K562 (cell line): Measurements from ENCODE around the gene NUBP2. TPM values are rescaled to one million over a fixed set of nuclear protein-coding genes. Genes with fewer than 3 reads are reported as not detected.

ENCODE experiments used
- ATAC-seq: fragments of 200-7000 bp; cut with Tn5 transposase; 3 replicates; pipeline ENCODE4 v1.9.1; 2020; ENCODE audit warnings: moderate library complexity
- BruUV-seq: library from RNA; stranded (reverse); fragments of 400-500 nt; replicated peaks from 2 replicates; lab custom pipeline; 2021; lab: Mats Ljungman, UMichigan
- CTCF ChIA-PET: fragments of 300-600 bp; formaldehyde crosslinking; extraction: SDS; loops from one replicate; lab custom pipeline; 2021; ENCODE audit warnings: low intra/inter-chr PET ratio; lab: Yijun Ruan, JAX
- POLR2A ChIA-PET: fragments of 300-600, 350-650 bp; sonication (Branson Sonifier 250); formaldehyde crosslinking; extraction: SDS; loops from one replicate; lab custom pipeline; 2021; ENCODE audit warnings: antibody characterized with exemption, inconsistent platforms; lab: Yijun Ruan, JAX
- DNase-seq, 4 experiments: peaks; one replicate each; pipeline versions ENCODE4 v3.0.0 to v3.0.0-alpha.2; 2011 to 2018; ENCODE audit warnings: low spot score in 3 of 4, mixed read lengths in 3 of 4; ENCODE audit errors: extremely low read depth in 1 of 4
- FAIRE-seq: peaks from 2 replicates; lab custom pipeline; 2011; peaks lifted over from hg19 to GRCh38; lab: Jason Lieb, UNC
- H2AFZ ChIP-seq: 2 replicates; pipeline ENCODE4 v1.6.0; 2011; ENCODE audit warnings: low read depth, low read length, control low read depth, inconsistent platforms
- H3K27ac ChIP-seq: fragments of 200-600 bp; 3 replicates; pipeline ENCODE4 v1.8.0; 2011; ENCODE audit warnings: low read depth, mild to moderate bottlenecking, control low read depth, inconsistent platforms, low read length, moderate library complexity, mixed read lengths; ENCODE audit errors: extremely low read depth
- H3K27me3 ChIP-seq, 2 experiments: fragments of 300-600 bp in 1 of 2; 2 replicates in 1 of 2; 3 replicates in 1 of 2; pipeline versions ENCODE4 v1.6.0 to v1.8.0; 2011; ENCODE audit warnings: inconsistent platforms in 2 of 2, low read length in 2 of 2, mild to moderate bottlenecking in 1 of 2, mixed read lengths in 1 of 2, moderate library complexity in 1 of 2; ENCODE audit not compliant: control insufficient read depth in 2 of 2, insufficient read depth in 2 of 2
- H3K36me3 ChIP-seq: fragments of 300-600 bp; 3 replicates; pipeline ENCODE4 v1.8.0; 2011; ENCODE audit warnings: mild to moderate bottlenecking, low read length, inconsistent platforms; ENCODE audit not compliant: control insufficient read depth, insufficient read depth
- H3K4me1 ChIP-seq, 2 experiments: fragments of 200-600 bp in 1 of 2; replicated peaks in 1 of 2; 2 replicates in 1 of 2; 3 replicates in 1 of 2; pipeline versions ENCODE4 v1.5.1 to v1.8.0; 2011; ENCODE audit warnings: inconsistent platforms in 2 of 2, low read length in 2 of 2, mild to moderate bottlenecking in 1 of 2, mixed read lengths in 1 of 2, moderate library complexity in 1 of 2; ENCODE audit not compliant: control insufficient read depth in 2 of 2, insufficient read depth in 2 of 2
- H3K4me2 ChIP-seq: 2 replicates; pipeline ENCODE4 v1.6.1; 2011; ENCODE audit warnings: low read length, control low read depth, inconsistent platforms, mixed read lengths; ENCODE audit not compliant: insufficient read depth
- H3K4me3 ChIP-seq: fragments of 200-600 bp; sonication (generic), shearing (Covaris generic); 2 replicates; pipeline ENCODE4 v1.5.1; 2016; ENCODE audit warnings: control low read depth, inconsistent platforms
- H3K79me2 ChIP-seq: fragments of 200-600 bp; 3 replicates; pipeline ENCODE4 v1.8.0; 2011; ENCODE audit warnings: low read length, inconsistent platforms; ENCODE audit not compliant: control insufficient read depth, insufficient read depth
- H3K9ac ChIP-seq, 2 experiments: 2 replicates each; pipeline versions ENCODE4 v1.6.0 to v1.6.1; 2011; ENCODE audit warnings: low read depth in 2 of 2, low read length in 2 of 2, control low read depth in 1 of 2, inconsistent platforms in 1 of 2, mild to moderate bottlenecking in 1 of 2, mixed read lengths in 1 of 2; ENCODE audit not compliant: insufficient read depth in 1 of 2
- H3K9me1 ChIP-seq: one replicate; pipeline ENCODE4 v1.6.0; 2011; ENCODE audit warnings: inconsistent platforms, mild to moderate bottlenecking, low read length, moderate library complexity; ENCODE audit not compliant: control insufficient read depth, insufficient read depth
- H3K9me3 ChIP-seq: replicated peaks from 2 replicates; pipeline ENCODE4 v1.5.1; 2011; ENCODE audit warnings: low read depth, low read length, inconsistent platforms; ENCODE audit not compliant: control insufficient read depth, insufficient read depth
- H4K20me1 ChIP-seq: replicated peaks from 2 replicates; pipeline ENCODE4 v1.6.1; 2011; ENCODE audit warnings: low read length, inconsistent platforms, mixed read lengths; ENCODE audit not compliant: control insufficient read depth, insufficient read depth
- ARID1B ChIP-seq: fragments of 450-650 bp; IDR thresholded peaks from 2 replicates; pipeline ENCODE4 v1.6.1; 2016; ENCODE audit warnings: antibody characterized with exemption, mild to moderate bottlenecking, inconsistent platforms
- DIDO1 ChIP-seq: fragments of 450-650 bp; IDR thresholded peaks from 2 replicates; pipeline ENCODE4 v1.6.1; 2016; ENCODE audit warnings: low read depth, missing biosample characterization, missing genetic modification characterization
- HSF4 ChIP-seq: fragments of 250-450 bp; sonication (Bioruptor Pico); IDR thresholded peaks from 2 replicates; pipeline ENCODE4 v2.1.2; 2022; ENCODE audit warnings: mild to moderate bottlenecking, moderate library complexity, borderline replicate concordance
- KLF16 ChIP-seq: IDR thresholded peaks from 2 replicates; pipeline ENCODE4 v1.6.1; 2016; ENCODE audit warnings: antibody characterized with exemption
- NFE2L1 ChIP-seq: fragments of 450-650 bp; IDR thresholded peaks from 2 replicates; pipeline ENCODE4 v1.6.1; 2016; ENCODE audit warnings: missing genetic modification characterization, low read depth, mild to moderate bottlenecking, missing compliant biosample characterization, moderate library complexity, borderline replicate concordance
- RBM34 ChIP-seq: fragments of 200-400 bp; formaldehyde crosslinking; IDR thresholded peaks from 2 replicates; pipeline ENCODE4 v1.6.1; 2018; ENCODE audit warnings: low read length, borderline replicate concordance; ENCODE audit not compliant: insufficient read depth
- SAP30 ChIP-seq: fragments of 200-600 bp; sonication (generic); IDR thresholded peaks from 2 replicates; pipeline ENCODE4 v1.6.1; 2012; ENCODE audit warnings: borderline replicate concordance, low read depth, mild to moderate bottlenecking, moderate library complexity, low read length, control low read depth, inconsistent platforms; ENCODE audit not compliant: insufficient read depth, poor library complexity, severe bottlenecking
- SMARCA5 ChIP-seq: fragments of 450-650 bp; IDR thresholded peaks from 2 replicates; pipeline ENCODE4 v1.6.1; 2016
- TRIM24 ChIP-seq, 2 experiments: fragments of 450-650 bp; IDR thresholded peaks; 2 replicates each; pipeline ENCODE4 v1.6.1; 2016
- XRCC5 ChIP-seq: fragments of 200-400 bp; formaldehyde crosslinking; IDR thresholded peaks from 2 replicates; pipeline ENCODE4 v1.6.1; 2017; ENCODE audit warnings: low read depth, mild to moderate bottlenecking, low read length
- ZNF77 ChIP-seq: fragments of 250-450 bp; sonication (Bioruptor Pico); IDR thresholded peaks from 2 replicates; pipeline ENCODE4 v1.5.0; 2020
- WGBS: fragments of 100-300 bp; shearing (Covaris generic); methylation state at CpG from one replicate; pipeline ENCODE4 v1.1.6; 2016; ENCODE audit warnings: low coverage, mixed read lengths; ENCODE audit not compliant: insufficient coverage; ENCODE audit errors: missing lambda C conversion rate; 5-methylcytosine and 5-hydroxymethylcytosine counted together
- in situ Hi-C: fragments of 300-500 bp; cut with MboI; formaldehyde crosslinking; loops from 4 replicates; pipeline ENCODE4 v1.15.0; 2018; ENCODE audit warnings: inconsistent platforms, mixed read lengths
- intact Hi-C: fragments of 100-400 bp; cut with micrococcal nuclease; formaldehyde crosslinking; loops from 2 replicates; pipeline ENCODE4 v1.14.2; 2022
- polyA plus RNA-seq, 8 experiments: library from polyadenylated mRNA; depleted of rRNA in 4 of 8; stranded (reverse) in 5 of 8; unstranded in 3 of 8; fragments of >200 nt; fragmentation: Nextera tagmentation in 2 of 8; fragmentation: Illumina TruSeq in 1 of 8; extraction: Ambion mirVana in 2 of 8; extraction: Trizol in 1 of 8; gene quantifications; 2 replicates each; pipeline versions ENCODE4 v1.2.1 to v1.2.3, GENCODE V29; 2011 to 2014; ENCODE audit warnings: inconsistent platforms in 1 of 8, missing spikeins in 1 of 8
- total RNA-seq, 7 experiments: library from RNA; depleted of rRNA in 6 of 7; stranded (reverse); fragments of >200 nt in 6 of 7; fragmentation: Illumina TruSeq in 2 of 7; extraction: Trizol in 2 of 7; gene quantifications; 2 replicates each; pipeline versions ENCODE4 v1.2.1 to v1.2.3, GENCODE V29; 2011 to 2021; ENCODE audit warnings: low replicate concordance in 1 of 7
- TF ChIP-seq, protein P1 (sequence below): fragments of 250-450 bp; sonication (Bioruptor Pico); IDR thresholded peaks from 2 replicates; pipeline ENCODE4 v1.4.0; 2020; ENCODE audit warnings: mild to moderate bottlenecking, moderate library complexity

Gene NUBP2
- total and polyA plus RNA-seq, 9 of the 15 experiments (the other 6 are each of a cell fraction or from before 2014, with no cell fraction given): 1.8 to 115 (median 24.0) TPM

DNA sequence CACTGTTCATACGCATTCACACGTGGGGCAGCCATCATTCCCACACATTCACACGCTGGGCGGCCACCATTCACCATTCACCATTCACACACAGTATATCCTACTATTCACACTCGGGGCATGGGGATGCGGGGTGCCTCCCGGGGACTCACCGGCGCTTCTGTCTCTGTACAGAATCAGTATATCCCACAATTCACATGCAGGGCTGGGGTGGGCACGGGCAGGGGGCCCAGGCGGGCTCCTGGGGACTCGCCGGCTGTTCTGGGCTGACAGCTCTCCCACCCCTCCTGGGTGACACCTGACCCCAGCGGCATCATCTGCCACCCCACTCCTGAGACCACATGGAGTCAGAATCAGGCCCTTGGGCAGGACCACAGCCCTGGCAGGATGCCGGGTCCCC, 21.0 kb upstream of the NUBP2 start:
- H3K27me3 ChIP-seq: no peaks in the 10 kb centered on the region
- no peak for TF ChIP-seq XRCC5
- no peak for TF ChIP-seq ZNF77 (CRISPR knock-in tag)
- TF ChIP-seq, protein P1, sequence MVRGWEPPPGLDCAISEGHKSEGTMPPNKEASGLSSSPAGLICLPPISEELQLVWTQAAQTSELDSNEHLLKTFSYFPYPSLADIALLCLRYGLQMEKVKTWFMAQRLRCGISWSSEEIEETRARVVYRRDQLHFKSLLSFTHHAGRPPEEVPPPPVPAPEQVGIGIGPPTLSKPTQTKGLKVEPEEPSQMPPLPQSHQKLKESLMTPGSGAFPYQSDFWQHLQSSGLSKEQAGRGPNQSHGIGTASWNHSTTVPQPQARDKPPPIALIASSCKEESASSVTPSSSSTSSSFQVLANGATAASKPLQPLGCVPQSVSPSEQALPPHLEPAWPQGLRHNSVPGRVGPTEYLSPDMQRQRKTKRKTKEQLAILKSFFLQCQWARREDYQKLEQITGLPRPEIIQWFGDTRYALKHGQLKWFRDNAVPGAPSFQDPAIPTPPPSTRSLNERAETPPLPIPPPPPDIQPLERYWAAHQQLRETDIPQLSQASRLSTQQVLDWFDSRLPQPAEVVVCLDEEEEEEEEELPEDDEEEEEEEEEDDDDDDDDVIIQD (CRISPR knock-in tag): no peak
- TF ChIP-seq SMARCA5: no peak
- TF ChIP-seq SAP30: no peak
- TF ChIP-seq KLF16: no peak
- no peak for TF ChIP-seq TRIM24 (IDR thresholded peaks at IDR 0.05)
- TF ChIP-seq RBM34: no peak
- TF ChIP-seq ARID1B: no peak
- no peak for TF ChIP-seq DIDO1
- no peak for TF ChIP-seq HSF4
- no peak for TF ChIP-seq NFE2L1 (tag)
- TF ChIP-seq, all 486 proteins: peak for 0
- Histone ChIP-seq H3K79me2 (no peaks in the 10 kb centered on the region; the same call in 2 of the 3 replicates), H2AFZ (no peak overlapping the region), H3K4me3 (no peak overlapping the region), H3K27ac (no peak overlapping the region), H3K9me1 (no peaks in the 10 kb centered on the region), H3K4me1 (peaks cover 9 to 78% of the 10 kb centered on the region in 2 experiments; a peak in 4 of 5 replicates), H3K36me3 (peaks cover 59% of the 10 kb centered on the region; the same call in 2 of the 3 replicates), H3K9me3 (no peaks in the 10 kb centered on the region), H3K9ac (no peak overlapping the region; a peak in 1 of 4 replicates), H3K4me2 (no peak overlapping the region), H4K20me1 (no peaks in the 10 kb centered on the region)
- POLR2A ChIA-PET: no interaction called here
- CTCF ChIA-PET: no interaction called here
- intact Hi-C loops (no loop called here), in situ Hi-C loops (loop anchor here (5.0 kb wide), 1 partner anchor 49 kb away; no protein-coding TSS in a partner anchor)
- FAIRE-seq (no peak), ATAC-seq (no peak), DNase-seq (no peak)
- 93% methylated on average over 14 of the region's 15 CpGs for WGBS
- no TSS peak for BruUV-seq
